HUES48 (cell line): ENCODE measurements around the gene SCLT1.

Experiments
- H3K27ac ChIP-seq: one replicate; pipeline ENCODE4 v1.7.0; 2013; ENCODE audit warnings: low read depth, low read length, inconsistent platforms
- H3K27me3 ChIP-seq: 2 replicates; pipeline ENCODE4 v1.6.1; 2013; ENCODE audit warnings: mild to moderate bottlenecking, low read length; ENCODE audit not compliant: control insufficient read depth, insufficient read depth
- H3K36me3 ChIP-seq: 2 replicates; pipeline ENCODE4 v1.6.1; 2013; ENCODE audit warnings: low read length; ENCODE audit not compliant: control insufficient read depth, insufficient read depth
- H3K4me1 ChIP-seq: 2 replicates; pipeline ENCODE4 v1.6.1; 2013; ENCODE audit warnings: mild to moderate bottlenecking, low read length; ENCODE audit not compliant: control insufficient read depth, insufficient read depth
- H3K4me3 ChIP-seq: 2 replicates; pipeline ENCODE4 v1.5.1; 2013; ENCODE audit warnings: mild to moderate bottlenecking, low read depth, low read length
- H3K9ac ChIP-seq: 2 replicates; pipeline ENCODE4 v1.6.1; 2013; ENCODE audit warnings: mild to moderate bottlenecking, low read depth, low read length, moderate library complexity
- H3K9me3 ChIP-seq: 2 replicates; pipeline ENCODE4 v1.6.1; 2013; ENCODE audit warnings: low read length; ENCODE audit not compliant: control insufficient read depth, insufficient read depth

The SCLT1 gene

GRCh38 chr4:128841402-128841801, 251.9 kb downstream of the SCLT1 start:
- Histone ChIP-seq H3K36me3 (peaks cover 100% of the 10 kb centered on the region), H3K9me3 (no peaks in the 10 kb centered on the region), H3K4me3 (no peak overlapping the region), H3K4me1 (peaks cover 25% of the 10 kb centered on the region), H3K9ac (no peak overlapping the region), H3K27me3 (no peaks in the 10 kb centered on the region), H3K27ac (no peak overlapping the region)

- Histone ChIP-seq H3K9ac (no peak overlapping the region), H3K4me1 (peaks cover 26% of the 10 kb centered on the region), H3K9me3 (no peaks in the 10 kb centered on the region), H3K36me3 (peaks cover 100% of the 10 kb centered on the region), H3K27ac (no peak overlapping the region), H3K27me3 (no peaks in the 10 kb centered on the region), H3K4me3 (no peak overlapping the region)
Measured at GRCh38 chr4:128840711-128841318, 252.5 kb downstream of the SCLT1 start.

- no peak overlapping the region for H3K9ac ChIP-seq
- peaks cover 33% of the 10 kb centered on the region for H3K4me1 ChIP-seq
- no peaks in the 10 kb centered on the region for H3K9me3 ChIP-seq
- no peak overlapping the region for H3K27ac ChIP-seq
- H3K27me3 ChIP-seq, result no peaks in the 10 kb centered on the region
- H3K36me3 ChIP-seq, result peaks cover 98% of the 10 kb centered on the region
- H3K4me3 ChIP-seq, result no peak overlapping the region
Measured at GRCh38 chr4:128837679-128838078, 255.7 kb downstream of the SCLT1 start.

GRCh38 chr4:128837198-128837597, 256.1 kb downstream of the SCLT1 start:
- peaks cover 98% of the 10 kb centered on the region for H3K36me3 ChIP-seq
- H3K9ac ChIP-seq, result no peak overlapping the region
- H3K27ac ChIP-seq, result no peak overlapping the region
- H3K9me3 ChIP-seq, result no peaks in the 10 kb centered on the region
- H3K4me3 ChIP-seq, result no peak overlapping the region
- H3K27me3 ChIP-seq, result no peaks in the 10 kb centered on the region
- H3K4me1 ChIP-seq, result peaks cover 38% of the 10 kb centered on the region

- Histone ChIP-seq H3K4me3 (no peak overlapping the region), H3K9ac (no peak overlapping the region), H3K36me3 (peaks cover 91% of the 10 kb centered on the region), H3K27me3 (no peaks in the 10 kb centered on the region), H3K4me1 (peaks cover 42% of the 10 kb centered on the region), H3K27ac (no peak overlapping the region), H3K9me3 (no peaks in the 10 kb centered on the region)
Measured at GRCh38 chr4:128835498-128836222, 257.7 kb downstream of the SCLT1 start.
